OCI-LY3 (cell line): ENCODE data around the gene ADAMTS14.
"Not testable (repeated sequence)": the region's sequence is repeated elsewhere in the genome, so short reads cannot be mapped to it uniquely, and the experiment has no call there.

Experiments used
- CTCF ChIP-seq: fragments of 200-600, 300-600 bp; sonication (generic); IDR thresholded peaks from 2 replicates; pipeline ENCODE4 v1.5.1; 2014; ENCODE audit warnings: antibody characterized with exemption, low read length, low read depth
- EZH2phosphoT487 ChIP-seq: fragments of 200-600 bp; shearing (Covaris generic); IDR thresholded peaks from 2 replicates; pipeline ENCODE4 v1.6.1; 2018; ENCODE audit warnings: antibody characterized with exemption, mixed run types, low read depth

- TF ChIP-seq CTCF, EZH2phosphoT487: not testable (repeated sequence)
Observed at GRCh38 chr10:70644959-70645358, 27.3 kb upstream of the ADAMTS14 start.
